GM12865 (cell line): ENCODE results near the gene CATSPER4.

Experiments
- DNase-seq: peaks from one replicate; pipeline ENCODE4 v3.0.0; 2010; ENCODE audit warnings: low read depth
- H3K4me3 ChIP-seq: 2 replicates; pipeline ENCODE4 v1.5.1; 2011; ENCODE audit warnings: mild to moderate bottlenecking, low read depth, low read length, control low read depth
- CTCF ChIP-seq: IDR thresholded peaks from 2 replicates; pipeline ENCODE4 v1.5.1; 2011; ENCODE audit warnings: low read length, control low read depth, low read depth, inconsistent platforms; ENCODE audit not compliant: insufficient read depth; ENCODE audit errors: missing control alignments

The CATSPER4 gene

GRCh38 chr1:26154750-26155149, 35.7 kb upstream of the CATSPER4 start:
- no peak for TF ChIP-seq CTCF
- no peak overlapping the region for H3K4me3 ChIP-seq
- no peak for DNase-seq

- H3K4me3 ChIP-seq: no peak overlapping the region
- no peak for DNase-seq
- TF ChIP-seq CTCF: no peak
Observed at GRCh38 chr1:26155370-26156284, 34.8 kb upstream of the CATSPER4 start.

- H3K4me3 ChIP-seq: no peak overlapping the region
- no peak for TF ChIP-seq CTCF
- no peak for DNase-seq
Observed at GRCh38 chr1:26156285-26157038, 33.9 kb upstream of the CATSPER4 start.

- no peak for TF ChIP-seq CTCF
- no peak overlapping the region for H3K4me3 ChIP-seq
- no peak for DNase-seq
Observed at GRCh38 chr1:26158271-26158907, 32.0 kb upstream of the CATSPER4 start.

- no peak within 1 kb of the TSS for H3K4me3 ChIP-seq
- TF ChIP-seq CTCF: no peak
- DNase-seq: no peak
Observed at GRCh38 chr1:26158908-26159742, 31.3 kb upstream of the CATSPER4 start, which contains the start of gene FAM110D. Gene FAM110D (plus strand): TSS chr1:26159079. CDS start chr1:26161292, 2,213 bp downstream.

GRCh38 chr1:26159743-26160039, 30.7 kb upstream of the CATSPER4 start:
- no peak overlapping the region for H3K4me3 ChIP-seq
- TF ChIP-seq CTCF: no peak
- no peak for DNase-seq
